SH-SY5Y (cell line): Measurements from ENCODE around the gene KIAA1328.

Source experiments
- GATA2 ChIP-seq: IDR thresholded peaks from 2 replicates; pipeline ENCODE4 v1.6.1; 2011; ENCODE audit warnings: mild to moderate bottlenecking, low read depth, low read length
- GATA3 ChIP-seq: IDR thresholded peaks from 2 replicates; pipeline ENCODE4 v1.6.1; 2011; ENCODE audit warnings: low read depth, mild to moderate bottlenecking, low read length, moderate library complexity

GRCh38 chr18:36856815-36857214 lies 27.9 kb downstream of the KIAA1328 start:
- no peak for TF ChIP-seq GATA2
- no peak for TF ChIP-seq GATA3
